LNCAP (cell line): ENCODE measurements around the gene EMX2.

ENCODE experiments used
- TF ChIP-seq, protein P1 (sequence below): fragments of 450-650 bp; IDR thresholded peaks from 2 replicates; pipeline ENCODE4 v1.5.1; 2017; ENCODE audit warnings: mild to moderate bottlenecking

The EMX2 gene

GRCh38 chr10:117552156-117552631 is 9.6 kb downstream of the EMX2 start:
- TF ChIP-seq, protein P1, sequence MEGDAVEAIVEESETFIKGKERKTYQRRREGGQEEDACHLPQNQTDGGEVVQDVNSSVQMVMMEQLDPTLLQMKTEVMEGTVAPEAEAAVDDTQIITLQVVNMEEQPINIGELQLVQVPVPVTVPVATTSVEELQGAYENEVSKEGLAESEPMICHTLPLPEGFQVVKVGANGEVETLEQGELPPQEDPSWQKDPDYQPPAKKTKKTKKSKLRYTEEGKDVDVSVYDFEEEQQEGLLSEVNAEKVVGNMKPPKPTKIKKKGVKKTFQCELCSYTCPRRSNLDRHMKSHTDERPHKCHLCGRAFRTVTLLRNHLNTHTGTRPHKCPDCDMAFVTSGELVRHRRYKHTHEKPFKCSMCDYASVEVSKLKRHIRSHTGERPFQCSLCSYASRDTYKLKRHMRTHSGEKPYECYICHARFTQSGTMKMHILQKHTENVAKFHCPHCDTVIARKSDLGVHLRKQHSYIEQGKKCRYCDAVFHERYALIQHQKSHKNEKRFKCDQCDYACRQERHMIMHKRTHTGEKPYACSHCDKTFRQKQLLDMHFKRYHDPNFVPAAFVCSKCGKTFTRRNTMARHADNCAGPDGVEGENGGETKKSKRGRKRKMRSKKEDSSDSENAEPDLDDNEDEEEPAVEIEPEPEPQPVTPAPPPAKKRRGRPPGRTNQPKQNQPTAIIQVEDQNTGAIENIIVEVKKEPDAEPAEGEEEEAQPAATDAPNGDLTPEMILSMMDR, result no peak

GRCh38 chr10:117552701-117553141 is 10.2 kb downstream of the EMX2 start:
- TF ChIP-seq, protein P1, result no peak

- TF ChIP-seq, protein P1, result no peak
Observed at GRCh38 chr10:117553142-117553814, 10.7 kb downstream of the EMX2 start.

- TF ChIP-seq, protein P1, result no peak
Observed at GRCh38 chr10:117553815-117554172, 11.2 kb downstream of the EMX2 start.

- TF ChIP-seq, protein P1, result no peak
Observed at GRCh38 chr10:117554241-117554814, 11.8 kb downstream of the EMX2 start.

DNA sequence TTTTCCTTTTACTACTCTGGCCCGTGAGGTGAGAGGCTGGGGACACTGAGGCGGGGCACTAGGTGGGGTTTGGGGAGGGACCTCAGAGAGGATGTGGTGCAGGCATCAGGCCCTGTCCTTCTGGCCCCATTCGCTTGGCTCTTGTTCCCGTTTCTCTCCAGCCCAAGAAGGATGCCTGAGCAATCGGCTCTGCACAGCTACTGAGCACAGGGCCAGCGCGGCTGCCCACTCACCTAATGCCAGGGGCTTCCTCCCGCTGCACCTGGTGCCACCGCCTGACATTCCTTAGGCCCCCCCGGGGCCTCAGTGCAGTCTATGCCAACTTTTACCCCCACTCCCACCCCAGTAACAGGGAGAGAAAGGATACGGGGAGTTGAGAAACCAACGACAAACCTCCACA is 12.5 kb downstream of the EMX2 start:
- TF ChIP-seq, protein P1, result no peak

GRCh38 chr10:117555863-117556262 is 13.3 kb downstream of the EMX2 start:
- TF ChIP-seq, protein P1, result no peak
